GM10847 (cell line): Measurements from ENCODE around the gene SPX.

Source experiments
- POLR2A ChIP-seq: IDR thresholded peaks from 2 replicates; pipeline ENCODE4 v1.6.1; 2011; ENCODE audit not compliant: insufficient read length; ENCODE audit errors: extremely low read depth

The SPX gene

GRCh38 chr12:21558100-21558679 is 32.1 kb downstream of the SPX start:
- TF ChIP-seq POLR2A = no peak

- no peak for TF ChIP-seq POLR2A
Measured at GRCh38 chr12:21559855-21560569, 33.9 kb downstream of the SPX start.

- no peak for TF ChIP-seq POLR2A
Measured at GRCh38 chr12:21561158-21561557, 35.1 kb downstream of the SPX start.

- no peak for TF ChIP-seq POLR2A
Measured at GRCh38 chr12:21562859-21563258, 36.8 kb downstream of the SPX start.

GRCh38 chr12:21566223-21566906 is 40.3 kb downstream of the SPX start:
- no peak for TF ChIP-seq POLR2A

- TF ChIP-seq POLR2A = no peak
Measured at GRCh38 chr12:21566907-21567394, 40.9 kb downstream of the SPX start.

GRCh38 chr12:21568115-21568514 is 42.0 kb downstream of the SPX start:
- no peak for TF ChIP-seq POLR2A

- no peak for TF ChIP-seq POLR2A
Measured at GRCh38 chr12:21571046-21571445, 45.0 kb downstream of the SPX start.

GRCh38 chr12:21573733-21574358 is 47.8 kb downstream of the SPX start:
- no peak for TF ChIP-seq POLR2A

- TF ChIP-seq POLR2A = no peak
Measured at GRCh38 chr12:21576431-21576830, 50.3 kb downstream of the SPX start.

GRCh38 chr12:21577516-21577915 is 51.4 kb downstream of the SPX start:
- no peak for TF ChIP-seq POLR2A

GRCh38 chr12:21580748-21581516 is 54.8 kb downstream of the SPX start:
- TF ChIP-seq POLR2A = no peak
